Prostate gland (tissue), 2 donors: ENCODE data around the gene UGCG. TPM values are rescaled to one million over a fixed set of nuclear protein-coding genes. Genes with fewer than 3 reads are reported as not detected.
"Not testable (repeated sequence)": the region's sequence is repeated elsewhere in the genome, so short reads cannot be mapped to it uniquely, and the experiment has no call there.

Experiments
- DNase-seq: peaks from one replicate; pipeline ENCODE4 v3.0.0-alpha.2; 2019; ENCODE audit warnings: low spot score
- H3K27ac ChIP-seq, 2 donors: fragments of 200-600 bp; sonication (generic); 2 replicates each; pipeline ENCODE4 v1.5.1; 2017 to 2019
- H3K27me3 ChIP-seq: fragments of 200-600 bp; sonication (generic); replicated peaks from 2 replicates; pipeline ENCODE4 v1.5.1; 2019; ENCODE audit not compliant: insufficient read depth
- H3K36me3 ChIP-seq, 2 donors: fragments of 200-600 bp; sonication (generic); 1 replicate in 1 of 2; 2 replicates in 1 of 2; pipeline versions ENCODE4 v1.5.1 to v1.8.1; 2017 to 2019
- H3K4me1 ChIP-seq: fragments of 200-600 bp; sonication (generic); replicated peaks from 2 replicates; pipeline ENCODE4 v1.5.1; 2019
- H3K4me3 ChIP-seq, 2 donors: fragments of 200-600 bp; sonication (generic); 2 replicates each; pipeline ENCODE4 v1.5.1; 2017 to 2019
- H3K9me3 ChIP-seq: fragments of 200-600 bp; sonication (generic); 2 replicates; pipeline ENCODE4 v1.5.1; 2017
- POLR2A ChIP-seq: fragments of 450-650 bp; IDR thresholded peaks from one replicate; pipeline ENCODE4 v1.6.1; 2016; ENCODE audit warnings: antibody characterized with exemption, mild to moderate bottlenecking
- POLR2AphosphoS5 ChIP-seq: sonication (generic); formaldehyde crosslinking; IDR thresholded peaks from one replicate; pipeline ENCODE4 v1.6.1; 2017; ENCODE audit warnings: antibody characterized with exemption
- WGBS: methylation state at CpG from one replicate; pipeline ENCODE4 v1.1.5; 2018; 5-methylcytosine and 5-hydroxymethylcytosine counted together
- intact Hi-C: fragments of 100-400 bp; cut with DNase I; formaldehyde crosslinking; loops from one replicate; pipeline ENCODE4 v1.14.2; 2022
- total RNA-seq, 2 donors: library from RNA; depleted of rRNA; stranded (reverse); fragments of >200 nt; gene quantifications; one replicate each; pipeline ENCODE4 v1.1.0, GENCODE V29; 2016
- TF ChIP-seq, protein P1 (sequence below), 4 experiments: fragments of 200-600 bp in 2 of 4; fragments of 450-650 bp in 2 of 4; sonication (generic) in 2 of 4; IDR thresholded peaks; 1 replicate in 3 of 4; 2 replicates in 1 of 4; pipeline ENCODE4 v1.5.1; 2016 to 2019; ENCODE audit warnings: antibody characterized with exemption in 4 of 4, mild to moderate bottlenecking in 2 of 4, moderate library complexity in 2 of 4

Gene UGCG
- total RNA-seq, 2 donors from 2014 or later, result 23.9 to 42.6 TPM

GRCh38 chr9:111959468-111960359 lies 63.1 kb downstream of the UGCG start:
- no peak for DNase-seq
- Histone ChIP-seq H3K4me1 (no peaks in the 10 kb centered on the region), H3K27me3 (no peaks in the 10 kb centered on the region), H3K36me3 (no peaks in the 10 kb centered on the region), H3K27ac (no peak overlapping the region), H3K9me3 (no peaks in the 10 kb centered on the region), H3K4me3 (no peak overlapping the region)
- intact Hi-C loops, result no loop called here
- TF ChIP-seq, protein P1, sequence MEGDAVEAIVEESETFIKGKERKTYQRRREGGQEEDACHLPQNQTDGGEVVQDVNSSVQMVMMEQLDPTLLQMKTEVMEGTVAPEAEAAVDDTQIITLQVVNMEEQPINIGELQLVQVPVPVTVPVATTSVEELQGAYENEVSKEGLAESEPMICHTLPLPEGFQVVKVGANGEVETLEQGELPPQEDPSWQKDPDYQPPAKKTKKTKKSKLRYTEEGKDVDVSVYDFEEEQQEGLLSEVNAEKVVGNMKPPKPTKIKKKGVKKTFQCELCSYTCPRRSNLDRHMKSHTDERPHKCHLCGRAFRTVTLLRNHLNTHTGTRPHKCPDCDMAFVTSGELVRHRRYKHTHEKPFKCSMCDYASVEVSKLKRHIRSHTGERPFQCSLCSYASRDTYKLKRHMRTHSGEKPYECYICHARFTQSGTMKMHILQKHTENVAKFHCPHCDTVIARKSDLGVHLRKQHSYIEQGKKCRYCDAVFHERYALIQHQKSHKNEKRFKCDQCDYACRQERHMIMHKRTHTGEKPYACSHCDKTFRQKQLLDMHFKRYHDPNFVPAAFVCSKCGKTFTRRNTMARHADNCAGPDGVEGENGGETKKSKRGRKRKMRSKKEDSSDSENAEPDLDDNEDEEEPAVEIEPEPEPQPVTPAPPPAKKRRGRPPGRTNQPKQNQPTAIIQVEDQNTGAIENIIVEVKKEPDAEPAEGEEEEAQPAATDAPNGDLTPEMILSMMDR (IDR thresholded peaks at IDR 0.05), result no peak
- TF ChIP-seq POLR2AphosphoS5 (no peak), POLR2A (no peak)
- WGBS, result 75% methylated on average over 7 of the region's 7 CpGs

DNA sequence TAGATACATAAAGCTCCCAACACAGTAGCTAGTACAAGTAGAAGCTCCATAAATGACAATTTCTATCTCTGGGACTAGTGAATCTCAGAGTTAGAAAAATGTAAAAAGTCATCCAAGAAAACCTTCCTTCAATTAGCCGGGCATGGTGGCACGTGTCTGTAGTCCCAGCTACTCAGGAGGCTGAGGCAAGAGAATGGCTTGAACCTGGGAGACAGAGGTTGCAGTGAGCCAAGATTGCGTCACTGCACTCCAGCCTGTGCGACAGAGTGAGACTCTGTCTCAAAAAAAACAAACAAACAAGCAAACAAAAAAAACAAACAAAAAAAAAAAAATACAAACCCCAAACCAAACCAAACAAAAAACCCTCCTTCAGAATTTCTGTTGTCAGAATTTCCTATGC lies 63.9 kb downstream of the UGCG start:
- H3K27me3 ChIP-seq, intact Hi-C loops, H3K27ac ChIP-seq, H3K36me3 ChIP-seq, H3K4me1 ChIP-seq, H3K9me3 ChIP-seq, H3K4me3 ChIP-seq, DNase-seq: not testable (repeated sequence)
- 71% methylated on average over 4 of the region's 4 CpGs for WGBS

GRCh38 chr9:111961009-111961408 lies 64.4 kb downstream of the UGCG start:
- Histone ChIP-seq H3K27ac (no peak overlapping the region), H3K36me3 (no peaks in the 10 kb centered on the region), H3K4me3 (no peak overlapping the region), H3K4me1 (no peaks in the 10 kb centered on the region), H3K27me3 (no peaks in the 10 kb centered on the region), H3K9me3 (no peaks in the 10 kb centered on the region)
- WGBS, result 59% methylated on average over 2 of the region's 2 CpGs
- TF ChIP-seq, protein P1 (IDR thresholded peaks at IDR 0.05), result no peak
- TF ChIP-seq POLR2AphosphoS5 (no peak), POLR2A (no peak)
- DNase-seq, result no peak
- intact Hi-C loops, result no loop called here

DNA sequence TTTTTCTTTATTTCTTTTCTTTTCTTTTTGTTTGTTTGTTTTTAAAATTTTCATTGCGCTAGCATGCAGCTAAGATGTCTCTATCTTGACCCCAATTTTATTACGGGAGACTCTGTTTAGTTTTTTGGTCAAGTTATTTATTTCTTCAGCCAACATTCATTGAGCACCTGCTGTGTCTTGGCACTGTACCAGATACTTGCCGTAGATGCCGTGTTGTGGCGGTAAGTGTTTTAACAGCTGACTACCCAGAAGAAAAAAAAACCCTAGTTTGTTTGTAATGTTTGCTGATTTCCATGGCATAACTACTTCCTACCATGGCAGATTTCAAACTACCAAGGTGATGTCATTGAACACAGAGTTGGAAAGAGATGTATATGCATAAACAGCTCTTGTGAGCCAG lies 65.0 kb downstream of the UGCG start:
- intact Hi-C loops, result no loop called here
- 35% methylated on average over 5 of the region's 5 CpGs for WGBS
- no peak overlapping the region for H3K4me3 ChIP-seq
- TF ChIP-seq POLR2AphosphoS5, result no peak
- TF ChIP-seq POLR2A, result no peak
- TF ChIP-seq, protein P1 (IDR thresholded peaks at IDR 0.05), result no peak
- no peak for DNase-seq
- no peaks in the 10 kb centered on the region for H3K4me1 ChIP-seq
- H3K27ac ChIP-seq, result no peak overlapping the region
- H3K27me3 ChIP-seq, result no peaks in the 10 kb centered on the region
- no peaks in the 10 kb centered on the region for H3K9me3 ChIP-seq
- no peaks in the 10 kb centered on the region for H3K36me3 ChIP-seq

- no peak for DNase-seq
- no peak overlapping the region for H3K4me3 ChIP-seq
- H3K36me3 ChIP-seq, result no peaks in the 10 kb centered on the region
- intact Hi-C loops, result no loop called here
- 71% methylated on average over 6 of the region's 6 CpGs for WGBS
- H3K27me3 ChIP-seq, result no peaks in the 10 kb centered on the region
- no peaks in the 10 kb centered on the region for H3K4me1 ChIP-seq
- H3K27ac ChIP-seq, result no peak overlapping the region
- no peak for TF ChIP-seq POLR2AphosphoS5
- TF ChIP-seq, protein P1 (IDR thresholded peaks at IDR 0.05), result no peak
- no peaks in the 10 kb centered on the region for H3K9me3 ChIP-seq
These were observed 65.4 kb downstream of the UGCG start for GRCh38 chr9:111962021-111962420.
